Hindlimb muscle (tissue), 1 donor: Measurements from ENCODE around the gene OR2C1. TPM values are rescaled to one million over a fixed set of nuclear protein-coding genes. Genes with fewer than 3 reads are reported as not detected.

ENCODE experiments used
- DNase-seq: peaks from one replicate; pipeline ENCODE4 v3.0.0-alpha.2; 2013
- polyA plus RNA-seq: library from polyadenylated mRNA; unstranded; fragments of 120-200 nt; gene quantifications from one replicate; pipeline ENCODE4 v1.2.1, GENCODE V29; 2013; ENCODE audit not compliant: insufficient read length

Gene OR2C1
- polyA plus RNA-seq, result not detected

DNA sequence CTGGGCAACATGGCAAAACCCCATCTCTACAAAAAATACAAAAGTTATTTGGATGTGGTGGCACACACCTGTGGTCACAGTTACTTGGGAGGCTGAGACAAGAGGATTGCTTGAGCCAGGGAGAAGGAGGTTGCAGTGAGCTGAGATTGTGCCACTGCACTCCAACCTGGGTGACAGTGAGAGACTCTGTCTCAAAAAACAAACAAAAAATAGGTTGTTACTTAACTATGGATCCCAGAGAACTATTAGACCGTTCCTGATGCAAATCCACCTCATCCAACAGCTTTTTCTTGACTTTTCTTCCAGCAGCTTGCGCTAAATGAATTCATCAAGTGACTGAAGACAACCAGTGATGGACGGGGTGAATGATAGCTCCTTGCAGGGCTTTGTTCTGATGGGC, at the start of gene OR2C1:
Gene OR2C1, plus strand, starts transcription at position 301 of the 400 bp plus-strand sequence. Its CDS starts 52 bp downstream, at position 353.
- DNase-seq, result no peak

DNA sequence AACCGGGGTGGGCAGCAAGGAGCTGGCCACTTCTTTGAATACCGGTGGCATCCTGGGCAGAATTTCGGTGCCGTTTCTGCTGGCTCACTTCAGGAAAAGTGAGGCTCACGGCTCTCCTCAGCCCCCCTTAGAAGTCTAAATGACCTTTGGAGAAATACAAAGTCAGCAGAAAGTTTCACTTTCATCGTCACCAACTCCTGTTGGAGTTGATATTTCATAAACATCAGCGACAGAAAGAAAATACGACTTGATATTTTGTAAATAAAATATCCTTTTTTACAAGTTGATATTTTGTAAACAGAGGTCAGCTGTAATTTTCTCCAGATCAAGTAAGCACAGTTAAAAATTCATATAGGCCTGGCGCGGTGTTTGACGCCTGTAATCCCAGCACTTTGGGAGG, 49.6 kb upstream of the OR2C1 start:
- DNase-seq, result no peak

GRCh38 chr16:3311496-3311895, 44.2 kb upstream of the OR2C1 start:
- DNase-seq, result no peak

DNA sequence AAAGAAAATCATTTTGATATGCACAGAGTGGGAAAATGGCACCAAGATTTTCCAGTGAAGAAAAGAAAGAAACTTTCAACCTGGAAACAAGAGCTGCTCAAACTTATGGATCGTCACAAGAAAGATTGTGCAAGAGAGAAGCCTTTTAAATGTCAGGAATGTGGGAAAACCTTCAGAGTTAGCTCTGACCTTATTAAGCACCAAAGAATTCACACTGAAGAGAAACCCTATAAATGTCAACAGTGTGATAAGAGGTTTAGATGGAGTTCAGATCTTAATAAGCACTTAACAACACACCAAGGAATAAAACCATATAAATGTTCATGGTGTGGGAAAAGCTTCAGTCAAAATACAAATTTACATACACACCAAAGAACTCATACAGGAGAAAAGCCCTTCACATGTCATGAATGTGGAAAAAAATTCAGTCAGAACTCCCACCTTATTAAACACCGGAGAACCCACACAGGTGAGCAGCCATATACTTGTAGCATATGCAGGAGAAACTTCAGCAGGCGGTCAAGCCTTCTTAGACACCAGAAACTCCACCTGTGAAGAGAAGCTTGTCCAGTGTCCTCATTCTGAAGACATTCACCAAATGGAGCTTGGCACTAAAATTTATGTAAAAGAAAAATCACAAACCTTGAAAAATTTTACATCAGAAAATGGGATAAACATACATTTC, 38.2 kb upstream of the OR2C1 start:
- no peak for DNase-seq

GRCh38 chr16:3321816-3322215, 33.9 kb upstream of the OR2C1 start:
- DNase-seq, result no peak

DNA sequence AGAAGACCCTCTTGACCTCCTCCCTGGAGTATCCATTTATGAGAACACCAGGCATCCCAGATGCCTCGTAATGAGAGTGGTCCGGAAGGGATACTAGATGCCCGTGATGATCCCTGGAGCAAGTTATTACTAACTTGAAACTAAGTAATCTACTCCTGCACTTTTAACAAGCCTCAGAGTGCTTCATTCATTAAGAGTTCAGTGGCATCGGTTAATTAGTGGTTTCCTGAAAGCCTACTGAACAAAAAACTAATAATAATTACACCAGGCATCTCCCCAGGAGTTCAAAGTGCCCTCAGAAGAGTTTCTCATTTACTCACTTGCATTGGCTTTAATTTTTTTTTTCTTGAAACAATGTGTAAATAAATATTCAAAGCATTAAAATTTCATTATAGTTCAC, 28.2 kb upstream of the OR2C1 start:
- DNase-seq, result no peak

DNA sequence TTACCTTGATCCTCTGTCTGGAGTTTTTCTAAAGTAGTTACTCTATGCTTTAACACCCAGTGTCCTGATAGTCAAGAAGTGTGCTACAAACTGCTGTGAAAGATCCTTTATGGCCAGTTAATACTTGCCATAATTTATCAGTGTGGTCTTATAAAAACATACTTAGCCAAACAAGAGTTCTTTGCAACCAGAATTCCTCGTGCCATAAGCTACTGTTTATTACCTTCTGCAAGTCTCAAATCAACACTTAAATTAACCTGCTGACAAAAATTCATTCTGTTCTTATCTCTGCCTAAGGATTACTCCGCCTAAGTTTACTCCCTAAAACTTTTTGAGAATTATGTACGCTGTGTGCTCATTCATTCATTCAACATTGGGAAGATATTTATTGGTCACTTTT, 27.6 kb upstream of the OR2C1 start:
- no peak for DNase-seq

DNA sequence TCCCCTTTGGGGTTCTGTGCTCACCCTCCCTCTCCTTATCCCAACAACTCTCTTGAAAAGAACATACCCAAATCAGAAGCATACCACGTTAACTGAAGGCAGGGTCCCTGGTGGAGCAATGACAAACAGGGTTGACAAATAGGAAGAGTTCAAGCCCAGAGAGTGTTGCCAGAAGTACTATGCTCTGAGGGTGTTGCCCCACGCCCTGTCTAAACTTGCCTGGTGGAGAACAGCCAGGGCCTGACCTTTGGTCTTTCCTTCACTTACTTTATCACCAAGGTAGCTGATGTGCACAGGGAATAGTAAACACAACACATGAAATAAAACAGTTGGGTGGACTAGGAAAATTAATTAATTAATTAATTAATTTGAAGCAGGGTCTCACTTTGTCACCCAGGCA, 27.0 kb upstream of the OR2C1 start:
- no peak for DNase-seq

- DNase-seq, result no peak
Observed at GRCh38 chr16:3346041-3346440, 9.6 kb upstream of the OR2C1 start.

- DNase-seq, result no peak
Observed at GRCh38 chr16:3347586-3347985, 8.1 kb upstream of the OR2C1 start.

DNA sequence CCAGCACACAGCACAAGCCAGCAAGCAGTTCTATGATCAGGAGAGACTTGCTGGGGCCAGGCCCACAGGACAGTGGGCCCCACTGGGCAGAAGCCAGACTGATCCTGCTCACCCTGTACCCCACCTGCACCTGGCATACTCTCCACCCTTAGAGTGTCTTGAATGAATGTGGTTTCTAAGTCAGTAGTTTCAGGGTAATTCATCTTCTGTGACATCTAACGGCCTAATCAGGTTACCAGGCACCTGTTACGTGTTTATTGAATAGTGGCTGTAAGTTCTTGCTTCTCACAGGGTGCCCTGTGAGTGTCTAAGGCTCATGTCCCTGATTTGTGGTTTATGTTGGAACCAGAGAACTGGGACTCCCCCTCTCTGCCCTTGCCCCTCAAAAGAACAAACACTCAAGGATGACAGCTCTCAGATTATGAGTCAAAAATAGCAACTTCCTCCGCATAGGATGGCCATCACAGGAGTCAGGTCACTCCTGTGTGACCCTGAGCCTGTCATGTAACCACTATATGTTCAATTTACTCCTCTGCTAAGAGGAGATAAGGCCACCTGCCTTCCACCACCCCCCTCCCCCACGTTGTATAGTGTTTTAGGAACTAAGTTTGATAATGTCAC, 7.0 kb upstream of the OR2C1 start:
- DNase-seq, result no peak

- DNase-seq, result no peak
Observed at GRCh38 chr16:3349175-3349574, 6.5 kb upstream of the OR2C1 start.

DNA sequence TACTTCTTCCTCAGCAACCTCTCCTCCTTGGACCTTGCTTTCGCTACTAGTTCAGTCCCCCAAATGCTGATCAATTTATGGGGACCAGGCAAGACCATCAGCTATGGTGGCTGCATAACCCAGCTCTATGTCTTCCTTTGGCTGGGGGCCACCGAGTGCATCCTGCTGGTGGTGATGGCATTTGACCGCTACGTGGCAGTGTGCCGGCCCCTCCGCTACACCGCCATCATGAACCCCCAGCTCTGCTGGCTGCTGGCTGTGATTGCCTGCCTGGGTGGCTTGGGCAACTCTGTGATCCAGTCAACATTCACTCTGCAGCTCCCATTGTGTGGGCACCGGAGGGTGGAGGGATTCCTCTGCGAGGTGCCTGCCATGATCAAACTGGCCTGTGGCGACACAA, 429 bp downstream of the OR2C1 start:
- no peak for DNase-seq

GRCh38 chr16:3358871-3359270, 3.2 kb downstream of the OR2C1 start:
- no peak for DNase-seq

DNA sequence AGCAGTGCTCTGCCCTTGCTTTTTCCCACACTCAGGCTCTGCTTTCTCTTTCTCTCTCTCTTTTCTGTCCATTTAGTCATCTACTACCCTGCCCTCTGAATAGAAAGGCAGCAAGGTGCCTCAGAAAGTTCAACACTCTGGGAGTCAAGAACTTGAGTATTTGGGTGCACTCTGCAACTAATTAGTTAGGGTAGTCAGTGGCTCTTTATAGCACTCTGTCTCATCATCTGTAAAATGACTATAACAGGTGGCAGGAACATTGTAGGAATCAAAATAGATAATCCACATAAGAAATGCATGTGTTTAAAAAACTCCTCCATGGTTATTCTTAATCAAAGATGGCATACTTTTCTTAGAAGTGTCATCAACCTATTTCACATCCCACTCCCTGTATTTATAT, 7.2 kb downstream of the OR2C1 start:
- DNase-seq, result no peak

- DNase-seq, result no peak
Observed at GRCh38 chr16:3363793-3364192, 8.1 kb downstream of the OR2C1 start.

DNA sequence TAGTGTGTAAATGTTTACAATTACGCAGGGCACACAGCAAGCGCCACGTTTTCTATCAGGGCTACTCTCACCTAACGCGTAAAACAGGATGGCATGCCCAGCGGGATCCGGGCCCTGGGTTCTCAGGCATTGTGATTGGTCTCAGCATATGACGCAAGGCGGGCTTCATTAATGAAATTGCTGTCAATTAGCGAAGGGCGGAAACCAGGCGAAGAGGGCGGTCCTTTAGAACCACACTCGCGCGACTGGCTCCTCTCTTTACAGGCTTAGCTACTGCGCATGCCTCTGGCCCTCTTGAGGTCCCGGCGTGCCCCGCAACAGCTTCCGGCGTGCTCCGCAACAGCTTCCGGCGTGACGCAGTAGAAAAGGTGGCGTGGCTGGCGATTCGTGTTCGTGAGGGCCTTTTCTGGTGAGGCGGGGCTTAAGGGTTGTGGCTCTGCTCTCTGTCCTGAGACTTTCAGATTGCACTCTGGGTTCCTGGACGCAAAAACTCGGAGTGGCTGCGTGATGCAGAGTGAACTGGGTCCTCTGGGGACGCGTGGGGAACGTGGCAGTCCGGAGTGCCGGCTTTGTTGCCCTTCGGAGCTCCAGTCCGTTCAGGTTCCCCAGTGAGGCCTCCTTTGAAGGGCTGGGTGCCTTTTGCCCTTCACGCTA, 9.2 kb downstream of the OR2C1 start:
- DNase-seq, result peak; percentile 72

GRCh38 chr16:3369073-3369472, 13.4 kb downstream of the OR2C1 start:
- no peak for DNase-seq

DNA sequence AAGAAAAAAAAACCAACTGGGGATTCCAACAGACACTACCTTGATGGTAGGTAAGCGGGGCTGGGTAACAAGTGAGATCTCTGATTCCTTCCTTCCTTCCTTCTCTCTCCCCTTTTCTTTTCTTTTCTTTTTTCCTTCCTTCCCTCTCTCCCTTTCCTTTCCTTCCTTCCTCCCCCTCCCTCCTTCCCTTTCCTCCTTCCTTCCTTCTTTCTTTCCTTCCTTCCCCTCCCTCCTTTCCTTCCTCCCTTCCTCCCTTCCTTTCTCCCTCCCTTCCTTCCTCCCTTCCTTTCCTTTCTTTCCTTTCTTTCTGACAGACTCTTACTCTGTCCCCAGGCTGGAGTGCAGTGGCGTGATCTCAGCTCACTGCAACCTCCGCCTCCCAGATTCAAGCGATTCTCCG, 20.0 kb downstream of the OR2C1 start:
- no peak for DNase-seq

- DNase-seq, result no peak
Observed at GRCh38 chr16:3377917-3378316, 22.2 kb downstream of the OR2C1 start.

GRCh38 chr16:3383045-3383448, 27.4 kb downstream of the OR2C1 start:
- no peak for DNase-seq

GRCh38 chr16:3388325-3388724, 32.6 kb downstream of the OR2C1 start:
- no peak for DNase-seq

DNA sequence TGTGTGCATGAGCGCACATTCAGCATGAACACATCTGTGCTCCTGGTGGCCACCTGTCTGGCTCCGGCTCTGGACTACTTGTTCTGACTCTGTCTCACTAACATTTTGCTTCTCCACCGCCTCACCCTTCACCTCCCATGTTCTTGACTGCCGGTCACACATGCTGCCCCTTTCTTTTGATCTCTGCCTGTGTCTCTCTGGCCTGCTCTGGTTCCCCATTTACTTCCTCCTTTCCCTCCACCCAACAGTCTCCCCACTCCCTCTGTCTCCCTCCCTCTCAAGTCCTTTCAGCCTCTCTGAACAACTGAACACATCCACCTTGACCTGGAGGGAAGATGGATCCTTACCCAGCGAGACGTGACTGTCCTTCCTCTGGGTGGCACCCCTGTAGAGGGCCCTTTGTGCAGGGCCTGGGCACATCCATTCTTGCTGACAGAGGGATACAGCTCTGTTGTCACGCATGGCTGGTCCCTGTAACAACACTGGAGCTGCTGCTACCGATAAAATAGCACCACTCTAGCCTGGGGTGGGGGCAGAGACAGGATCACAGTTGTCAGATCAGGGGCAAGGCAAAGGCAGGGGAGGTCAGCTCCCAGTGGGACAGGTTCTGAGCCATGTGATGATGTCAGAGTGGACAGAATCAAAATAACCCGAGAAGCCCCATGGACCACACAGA, 34.1 kb downstream of the OR2C1 start:
- no peak for DNase-seq

DNA sequence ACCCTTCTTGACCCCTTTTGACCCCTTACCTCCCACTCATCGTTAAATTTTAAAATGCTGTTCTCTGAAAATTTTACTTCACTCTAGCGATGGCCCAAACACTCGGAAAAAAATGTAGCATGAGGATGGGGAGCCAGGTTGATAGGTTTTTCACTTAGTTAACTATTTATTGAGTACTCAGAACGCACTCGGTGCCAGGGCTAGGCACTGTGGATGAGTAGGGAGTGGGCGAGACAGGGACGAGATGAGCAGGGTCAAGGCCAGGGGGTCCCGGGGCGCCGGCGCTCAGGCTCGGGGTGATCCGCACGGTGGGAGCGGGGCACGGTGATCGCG, 44.7 kb downstream of the OR2C1 start:
- no peak for DNase-seq
